ENCODE results near the gene MLLT3.

MLLT3 gene

DNA sequence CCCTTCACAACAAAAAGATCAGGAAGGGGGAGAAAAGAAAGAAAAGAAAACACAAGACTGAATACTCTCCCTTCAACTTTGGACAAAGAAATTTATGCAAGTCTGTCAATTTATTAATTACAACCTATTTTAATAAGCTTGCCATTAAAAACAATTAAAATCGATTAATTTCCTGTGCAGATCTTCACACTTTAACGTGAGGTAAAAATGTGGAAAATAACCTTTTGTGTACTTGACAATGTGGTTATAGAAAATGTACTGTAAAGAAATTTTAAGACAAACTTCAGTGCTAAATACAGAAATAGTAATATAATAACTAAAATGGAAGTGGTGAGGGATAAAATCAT, 2.7 kb upstream of the MLLT3 start:
- DNase-seq (ENCODE audit: low read depth) = no peak

DNA sequence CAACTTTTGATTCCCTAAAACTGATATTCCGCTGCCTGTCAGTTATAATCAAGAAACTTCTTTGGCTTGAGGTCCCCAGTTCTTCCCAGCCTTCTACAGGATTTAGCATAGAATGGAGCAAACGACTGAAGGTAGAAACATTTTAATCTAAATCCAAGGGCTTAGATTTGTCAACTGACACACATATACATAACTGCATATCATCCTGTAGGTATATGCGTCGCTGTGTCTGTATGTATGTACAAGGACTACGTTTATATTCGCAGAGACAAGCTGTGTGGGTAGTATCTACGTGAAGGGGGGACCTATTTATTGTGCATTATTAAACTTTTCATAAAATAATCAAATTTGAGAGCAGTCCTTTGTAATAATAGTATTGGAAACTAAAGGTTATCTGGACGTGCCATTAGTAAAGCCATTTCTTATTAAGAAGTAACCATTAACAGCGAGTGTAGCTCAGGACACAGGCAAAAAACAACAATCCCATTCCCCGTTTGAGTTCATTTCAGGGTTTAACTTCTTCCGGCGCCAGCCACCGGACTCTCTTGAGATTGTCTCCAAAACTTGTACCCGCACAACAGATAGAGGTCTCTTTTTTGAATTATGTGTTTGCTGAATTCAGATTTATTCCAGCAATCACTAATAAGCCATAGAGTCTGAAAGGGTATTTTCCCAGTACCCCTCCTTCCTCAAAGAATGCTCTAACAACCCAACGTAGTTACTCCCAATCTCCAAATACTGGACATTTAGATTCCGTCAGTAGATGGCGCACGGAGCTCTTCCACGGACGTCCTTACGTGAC, 2.1 kb upstream of the MLLT3 start:
- peak; percentile 67 for DNase-seq (ENCODE audit: low read depth)

DNA sequence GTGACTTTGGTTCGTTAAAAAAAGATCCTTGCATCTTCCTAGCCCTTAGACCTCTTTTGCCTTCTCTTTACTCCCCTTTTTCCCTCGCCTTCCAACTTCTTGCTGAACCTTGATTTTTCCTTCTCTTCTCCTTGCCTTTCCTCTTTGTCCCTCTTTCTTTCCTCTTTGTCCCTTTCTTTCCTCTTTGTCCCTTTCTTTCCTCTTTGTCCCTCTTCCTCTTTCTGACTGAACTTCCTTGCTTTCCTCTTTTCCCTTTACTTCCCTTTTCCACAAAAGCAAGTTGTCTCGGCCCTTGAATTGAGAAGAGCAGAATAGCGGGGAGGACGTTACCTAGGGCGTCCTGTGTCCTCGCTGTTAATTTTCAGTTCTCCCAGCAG, 1.4 kb upstream of the MLLT3 start:
- DNase-seq (ENCODE audit: low read depth) = no peak

DNA sequence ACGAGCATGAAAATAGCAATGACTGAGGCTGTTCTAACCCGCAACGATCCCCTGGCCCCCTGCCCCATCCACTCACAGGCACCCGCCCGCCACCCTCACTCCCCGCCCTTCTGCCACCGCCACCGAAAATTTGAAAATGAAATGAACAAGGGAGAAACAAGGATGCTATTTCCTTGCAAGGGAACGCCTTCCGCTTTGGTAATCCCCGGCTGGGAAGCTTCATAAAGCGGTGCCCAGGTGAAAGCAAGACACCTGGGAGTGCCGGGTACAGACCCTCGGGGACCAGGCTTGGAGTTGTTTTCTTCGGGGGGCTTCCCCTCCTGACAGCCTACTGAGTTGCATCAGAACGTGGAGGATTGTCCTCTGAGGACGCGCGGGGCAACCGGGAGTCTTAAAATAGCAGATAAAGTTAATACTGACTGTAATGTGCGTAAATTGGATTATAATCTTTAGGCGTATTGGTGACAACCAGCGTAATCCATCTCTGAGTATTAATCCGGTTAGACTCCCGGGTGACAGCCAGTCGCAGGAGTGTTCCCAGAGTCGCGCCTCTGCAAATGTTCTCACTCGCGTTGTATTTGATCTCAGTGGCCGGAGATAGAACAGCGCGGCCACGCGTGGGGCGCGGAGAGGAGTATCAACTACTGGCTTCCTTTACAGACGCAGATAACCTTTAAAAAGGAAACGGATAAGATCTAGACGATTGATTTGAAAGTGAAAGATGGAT, 885 bp upstream of the MLLT3 start:
- no peak for DNase-seq (ENCODE audit: low read depth)

DNA sequence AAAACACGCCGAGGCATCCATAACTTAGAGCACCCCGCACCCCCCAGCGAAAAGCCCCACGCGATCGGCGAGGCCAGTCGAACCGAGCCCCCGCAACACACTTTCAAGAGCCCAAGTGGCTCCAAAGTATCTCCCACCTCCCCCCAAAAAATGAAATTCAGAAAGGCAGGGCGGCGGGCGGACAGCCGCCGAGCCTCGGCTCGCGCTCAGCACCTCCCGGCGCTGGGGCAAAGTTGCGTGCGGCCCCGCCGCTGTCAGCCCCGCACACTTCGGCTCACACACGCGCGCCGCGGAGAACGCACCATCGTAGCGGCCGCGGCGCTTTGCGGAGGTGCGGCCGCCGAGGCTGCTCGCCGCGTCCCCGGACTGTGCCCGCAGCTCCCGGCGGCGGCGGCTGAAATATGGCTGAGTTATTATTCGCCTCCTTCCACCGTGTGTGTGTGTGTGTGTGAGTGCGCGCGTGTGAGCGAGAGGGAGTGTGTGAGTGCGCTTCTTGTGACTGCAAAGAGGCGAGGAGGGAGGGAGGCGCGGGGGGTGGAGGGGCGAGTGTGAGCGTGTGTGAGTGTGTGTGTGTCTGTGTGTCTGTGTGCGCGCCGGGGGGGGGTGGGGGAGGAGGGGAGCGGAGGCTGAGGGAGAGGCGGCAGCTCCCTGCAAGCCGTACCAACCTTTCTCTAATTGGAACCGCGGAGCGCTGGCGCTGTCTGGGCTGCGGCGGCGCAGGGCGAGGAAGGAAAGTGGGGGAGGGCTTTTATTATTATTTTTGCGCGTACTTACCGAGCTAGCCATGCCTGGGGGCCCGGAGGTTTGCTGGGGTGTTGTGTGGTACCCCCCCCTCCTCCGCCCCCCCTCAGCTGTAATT, 599 bp downstream of the MLLT3 start:
- peak; percentile 54 for DNase-seq (ENCODE audit: low read depth)

DNA sequence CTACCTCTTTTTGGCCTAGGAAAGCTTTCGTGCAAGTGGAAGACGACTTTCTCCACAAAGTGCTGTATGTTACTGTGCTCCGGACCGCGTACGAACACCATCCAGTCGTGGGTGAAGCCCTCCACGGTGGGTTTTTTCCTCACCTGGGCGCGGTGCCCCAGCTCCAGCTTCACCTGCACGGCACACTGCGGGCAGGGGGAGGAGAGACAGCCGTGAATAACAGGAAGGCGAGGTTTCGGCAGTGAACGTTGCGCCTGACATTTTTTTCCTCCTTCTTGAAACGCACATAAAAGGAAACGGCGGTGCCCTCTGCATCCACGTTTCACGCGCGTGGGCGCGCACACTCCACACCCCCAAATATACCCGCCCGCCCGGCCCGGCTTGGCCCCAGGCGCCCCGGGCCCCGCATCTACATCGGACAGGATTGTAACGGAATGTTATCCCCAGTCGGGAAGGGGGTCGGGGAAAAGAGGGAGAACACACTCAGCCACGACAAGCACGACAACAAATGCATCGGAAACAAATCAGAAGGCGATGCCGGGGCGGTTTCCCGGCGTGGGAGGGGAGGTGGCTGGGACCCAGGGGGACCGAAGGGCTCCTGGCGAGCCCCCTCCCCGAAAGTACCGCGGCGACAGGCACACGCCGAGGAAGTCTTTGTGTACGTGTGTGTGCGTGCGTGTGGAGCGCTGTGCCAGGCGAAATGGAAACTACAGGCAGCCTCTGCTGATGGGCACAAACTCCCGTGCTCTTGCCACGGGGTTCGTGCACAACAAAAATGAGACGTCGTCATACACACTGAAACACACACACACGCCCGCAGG, 1.4 kb downstream of the MLLT3 start:
- no peak for DNase-seq (ENCODE audit: low read depth)

DNA sequence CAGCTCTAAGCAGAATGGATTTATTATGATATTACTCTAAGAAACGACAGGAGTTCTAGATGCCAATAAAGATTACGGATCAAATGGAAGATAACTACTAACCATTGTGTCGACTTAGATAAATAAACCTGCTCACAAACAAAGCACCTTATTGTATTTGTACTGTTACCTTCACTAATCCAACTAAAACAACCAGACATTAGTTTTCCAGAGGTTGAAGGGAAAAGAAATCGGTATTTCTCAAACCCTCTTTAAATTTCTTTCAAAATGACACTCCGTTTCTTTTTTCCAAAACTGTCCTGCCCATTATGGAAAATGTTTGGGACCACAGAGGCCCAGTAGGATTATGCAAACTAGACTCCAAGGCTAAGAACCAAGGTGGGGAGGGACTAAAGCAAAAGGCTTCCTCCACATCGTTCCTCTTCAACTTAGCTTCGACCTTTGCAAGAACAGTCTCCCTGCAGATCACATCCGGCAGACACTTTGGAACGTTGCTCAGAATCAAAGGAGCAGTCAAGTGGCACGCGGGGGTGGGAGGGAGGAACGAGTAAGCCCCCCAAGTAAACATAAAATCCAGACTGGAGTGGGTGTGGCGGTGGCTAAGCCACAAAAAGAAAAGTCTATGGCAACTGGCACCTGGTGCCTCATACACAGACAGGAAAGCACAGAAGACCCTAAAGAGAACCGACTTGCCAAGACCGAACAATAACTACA, 2.7 kb downstream of the MLLT3 start:
- no peak for DNase-seq (ENCODE audit: low read depth)

DNA sequence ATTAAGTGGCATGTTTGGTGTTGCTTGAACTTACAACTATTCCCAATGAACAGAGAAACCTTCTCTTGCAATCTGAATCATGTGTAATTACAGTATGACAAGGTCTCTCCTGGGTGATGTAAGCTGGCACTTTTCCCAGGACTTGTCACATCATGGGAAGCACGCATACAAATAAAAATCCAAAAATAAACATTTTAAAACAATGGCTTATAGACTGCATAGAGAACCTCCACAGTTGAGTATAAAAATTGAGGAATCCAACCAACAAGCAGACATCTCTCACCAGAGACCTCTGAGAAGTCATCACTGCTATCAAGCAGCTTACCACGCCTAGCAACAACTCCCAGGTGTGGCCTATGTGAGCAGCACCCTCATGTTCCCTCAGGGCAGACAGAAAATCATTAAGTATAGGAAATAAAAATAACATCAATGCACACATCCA, 3.9 kb downstream of the MLLT3 start:
- peak; percentile 24 for DNase-seq (ENCODE audit: low read depth)

DNA sequence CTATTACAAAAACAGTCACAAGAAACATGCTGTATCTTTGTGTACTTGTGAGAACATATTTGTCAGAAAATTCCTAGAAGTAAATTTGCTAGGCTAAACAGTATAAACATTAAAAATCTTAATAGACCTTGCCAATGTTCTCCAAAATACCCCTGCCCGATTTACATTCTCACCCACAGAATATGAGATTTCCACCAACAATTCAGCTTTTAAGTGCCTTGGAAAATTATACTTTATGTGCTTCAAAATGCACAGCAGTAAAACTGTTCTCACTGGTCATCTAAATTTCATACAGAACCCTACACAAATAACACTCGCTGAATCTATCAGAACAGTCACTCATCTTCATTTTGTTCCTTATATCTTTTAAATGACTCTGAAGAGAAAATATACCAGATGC, 5.5 kb downstream of the MLLT3 start:
- no peak for DNase-seq (ENCODE audit: low read depth)

DNA sequence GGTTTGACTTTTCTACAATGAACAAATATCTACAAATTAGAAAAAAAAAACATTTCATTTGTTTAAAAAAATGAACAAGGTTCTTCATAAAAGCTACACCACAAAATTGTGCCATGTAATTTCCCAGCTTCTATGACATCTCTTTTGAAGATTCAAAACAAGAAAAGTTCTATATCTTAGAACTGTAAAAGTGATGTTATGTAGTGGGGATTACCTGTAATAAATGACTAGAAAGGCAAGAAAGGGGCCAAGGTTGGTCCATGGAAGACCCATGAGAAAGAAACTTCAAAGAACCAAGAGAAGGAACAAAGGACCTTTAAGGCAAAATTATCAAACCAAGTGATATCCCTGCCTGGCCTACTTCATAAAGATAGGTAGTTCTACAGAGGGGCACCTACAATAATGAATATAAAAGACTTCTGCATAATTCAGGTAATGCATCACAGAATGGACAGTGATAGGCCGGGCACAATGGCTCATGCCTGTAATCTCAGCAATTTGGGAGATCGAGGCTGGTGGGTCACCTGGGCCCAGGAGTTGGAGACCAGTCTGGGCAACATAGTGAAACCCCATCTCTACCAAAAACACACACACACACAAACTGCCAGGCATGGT, 7.6 kb downstream of the MLLT3 start:
- DNase-seq (ENCODE audit: low read depth) = no peak

DNA sequence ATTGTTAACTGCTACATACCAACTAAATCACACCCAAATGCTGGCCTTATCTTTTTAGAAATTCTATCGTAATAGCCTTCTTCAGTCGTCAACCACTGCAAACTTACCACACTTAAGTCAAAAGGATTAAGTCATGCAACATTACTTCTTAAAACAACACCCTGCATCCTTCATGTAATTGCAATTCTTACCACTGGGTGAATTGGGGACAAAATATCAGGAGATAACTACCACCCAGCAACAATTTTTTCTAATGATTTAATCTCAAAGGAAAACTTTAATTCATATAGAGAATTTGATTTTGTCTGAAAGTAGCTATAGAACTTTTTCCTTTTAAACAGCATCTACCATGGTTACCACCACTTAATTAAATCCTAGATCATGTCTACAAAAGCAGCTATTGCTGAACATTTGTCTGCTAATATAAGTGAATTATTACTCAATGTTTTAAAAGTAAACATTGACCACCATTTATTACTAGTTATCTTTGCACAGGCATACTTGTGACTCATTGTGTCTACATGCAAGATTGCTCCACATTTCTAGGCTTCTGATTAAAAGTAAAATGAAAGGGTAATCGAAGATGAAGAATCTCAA, 10.5 kb downstream of the MLLT3 start:
- DNase-seq (ENCODE audit: low read depth) = peak; percentile 33

DNA sequence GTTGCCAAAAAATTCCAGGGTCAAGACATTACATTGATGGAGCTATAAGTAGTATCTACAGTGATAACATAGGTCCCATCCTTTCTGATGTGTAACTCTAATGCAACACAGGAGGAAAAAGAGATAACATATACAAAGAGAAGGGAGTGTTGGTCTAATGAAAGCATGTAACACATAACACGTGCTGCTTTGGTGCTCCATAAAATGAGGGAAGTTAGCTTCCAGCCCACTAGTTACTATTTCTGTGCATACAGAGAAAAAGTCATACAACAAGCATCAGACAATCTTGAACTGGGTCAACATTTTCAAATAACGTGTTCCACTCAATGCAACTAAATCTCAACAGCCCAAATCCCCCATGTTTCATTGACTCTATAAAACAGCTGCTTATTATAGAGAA, 11.7 kb downstream of the MLLT3 start:
- DNase-seq (ENCODE audit: low read depth) = no peak

DNA sequence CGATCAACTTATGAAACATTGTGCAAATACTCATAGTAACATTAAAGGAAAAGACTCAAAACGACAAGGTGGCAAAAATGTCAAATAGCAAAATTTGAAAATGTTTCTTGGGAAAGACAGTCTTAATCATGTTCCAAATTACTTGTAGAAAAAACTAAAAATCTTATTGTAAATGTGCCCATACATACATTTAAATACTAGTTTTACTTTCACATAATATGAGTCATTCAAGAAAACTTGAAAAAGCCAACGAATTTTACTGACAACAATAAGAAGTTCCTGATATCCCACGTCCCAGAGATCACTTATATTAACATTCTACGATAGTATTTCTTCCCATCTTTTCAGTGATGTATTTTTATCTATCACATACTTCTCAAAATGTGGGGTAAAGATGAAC, 13.7 kb downstream of the MLLT3 start:
- no peak for DNase-seq (ENCODE audit: low read depth)

DNA sequence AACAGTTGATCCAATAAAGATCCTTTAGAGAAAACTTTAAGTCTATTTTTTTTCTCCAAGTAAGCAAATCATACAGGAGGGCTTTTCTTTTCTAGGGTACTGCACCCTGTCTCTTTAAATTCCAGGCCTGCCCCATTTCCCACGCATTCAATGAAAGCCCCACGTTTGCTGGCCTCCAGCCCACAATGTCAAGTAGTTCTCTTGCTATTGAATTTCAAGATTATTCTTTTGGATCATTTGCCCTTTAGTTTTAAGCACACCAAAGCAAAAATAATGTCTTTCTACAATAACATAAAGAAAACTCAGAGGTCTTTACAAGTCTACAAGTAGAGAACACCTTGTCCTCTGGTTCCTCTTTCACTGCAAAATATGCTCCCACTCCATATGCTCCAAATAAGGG, 15.6 kb downstream of the MLLT3 start:
- no peak for DNase-seq (ENCODE audit: low read depth)

DNA sequence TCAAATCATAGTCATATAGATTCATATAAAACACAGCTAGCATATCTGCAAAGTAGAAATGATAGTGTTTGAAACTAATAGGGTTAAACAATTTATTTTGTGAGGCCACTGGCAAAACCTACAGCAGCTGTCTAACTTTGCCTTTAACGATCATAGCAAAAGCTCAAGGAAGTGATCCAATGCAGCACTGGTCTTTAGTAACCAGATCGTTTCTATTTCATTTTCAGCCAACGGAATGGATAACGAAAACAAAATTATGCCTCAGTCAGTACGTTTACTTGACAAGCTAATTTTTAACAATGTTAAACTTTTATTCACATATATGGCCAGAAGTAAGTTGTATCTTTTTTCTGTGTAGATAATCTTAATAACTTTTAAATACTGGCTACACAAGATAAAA, 17.7 kb downstream of the MLLT3 start:
- DNase-seq (ENCODE audit: low read depth) = no peak

DNA sequence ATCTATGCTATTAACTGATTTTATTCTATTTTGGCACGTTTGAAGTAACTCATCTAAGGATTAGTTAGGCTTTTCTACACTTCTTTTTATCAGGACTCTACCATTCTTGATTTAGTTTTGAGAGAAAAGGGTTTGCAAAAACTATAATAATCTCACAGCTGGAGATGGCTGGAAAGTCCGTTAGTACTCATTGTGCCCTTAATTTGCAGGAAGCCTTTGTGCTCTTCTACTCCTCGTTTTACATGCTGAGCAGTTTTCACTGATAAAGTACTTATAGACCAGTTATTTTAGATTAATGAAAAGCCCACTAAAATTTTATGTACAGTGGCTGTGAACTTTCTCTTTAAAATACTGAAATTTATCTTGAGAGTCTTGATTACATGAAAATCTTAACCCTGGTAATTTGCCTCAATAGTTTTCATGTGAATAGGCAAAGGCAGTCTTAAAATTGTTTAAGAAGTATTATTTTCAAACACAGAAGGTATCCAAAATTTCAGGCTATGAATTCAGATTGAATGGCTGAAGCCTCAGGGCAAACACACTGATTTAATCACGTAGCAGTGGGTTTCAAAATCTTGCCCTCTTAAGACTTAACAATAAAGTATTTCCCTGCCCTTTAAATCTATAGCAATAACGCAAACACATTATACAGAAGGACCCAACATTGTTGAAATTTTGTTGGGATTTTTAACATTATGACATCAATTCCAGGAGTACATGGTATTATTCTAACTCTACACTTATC, 18.6 kb downstream of the MLLT3 start:
- DNase-seq (ENCODE audit: low read depth) = no peak

DNA sequence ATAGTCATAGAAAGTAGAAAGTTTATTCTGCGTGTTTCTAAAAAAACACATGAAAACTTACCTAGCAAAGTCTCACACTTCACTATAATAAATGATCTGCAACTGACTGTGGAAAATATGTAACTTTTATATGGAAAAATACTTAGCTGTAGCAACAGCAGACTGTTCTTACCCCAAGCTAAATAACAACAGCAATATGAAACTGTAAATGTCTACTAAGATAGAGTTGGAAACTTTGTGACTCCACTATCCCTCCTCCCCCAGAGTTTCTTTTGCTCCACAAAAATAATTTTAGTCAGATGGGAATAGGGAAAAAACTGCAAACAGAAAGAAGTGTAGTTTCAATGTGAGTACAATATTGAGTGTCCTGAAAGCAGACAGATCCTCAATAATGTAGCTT, 21.0 kb downstream of the MLLT3 start:
- no peak for DNase-seq (ENCODE audit: low read depth)

DNA sequence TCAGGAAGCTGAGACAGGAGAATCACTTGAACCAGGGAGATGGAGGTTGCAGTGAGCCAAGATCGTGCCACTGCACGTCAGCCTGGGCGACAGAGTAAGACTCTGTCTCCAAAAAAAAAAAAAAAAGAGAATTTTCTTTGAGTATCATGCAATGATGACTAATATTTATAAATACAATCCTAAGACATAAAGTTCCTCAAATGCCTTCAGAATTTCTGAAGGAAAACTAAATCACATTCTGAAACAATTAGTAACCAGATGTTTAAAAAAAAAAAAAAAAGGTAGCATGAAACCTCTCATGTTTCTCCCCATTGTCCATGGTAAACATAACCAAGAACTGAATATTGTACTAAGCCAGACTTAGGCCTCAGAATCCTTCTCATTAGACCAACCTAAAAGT, 23.1 kb downstream of the MLLT3 start:
- DNase-seq (ENCODE audit: low read depth) = peak; percentile 17

DNA sequence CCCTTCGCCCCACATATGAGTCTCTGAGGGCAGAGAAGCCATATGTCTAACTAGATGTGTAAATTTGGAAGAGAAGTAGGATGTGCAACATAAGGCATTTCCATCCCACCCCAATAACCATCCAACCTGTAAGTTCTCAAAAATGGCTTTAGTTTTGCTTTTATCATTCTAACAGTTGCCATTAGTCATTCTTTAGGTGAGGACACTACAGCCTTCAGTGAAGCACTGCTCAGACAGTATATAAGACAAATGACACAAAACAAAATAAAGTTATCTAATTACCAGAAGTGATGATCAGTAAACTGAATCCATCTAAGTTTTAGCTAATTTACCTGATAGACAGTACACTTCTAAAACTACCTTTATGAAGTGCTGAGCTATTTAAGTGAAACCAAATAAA, 23.9 kb downstream of the MLLT3 start:
- no peak for DNase-seq (ENCODE audit: low read depth)

DNA sequence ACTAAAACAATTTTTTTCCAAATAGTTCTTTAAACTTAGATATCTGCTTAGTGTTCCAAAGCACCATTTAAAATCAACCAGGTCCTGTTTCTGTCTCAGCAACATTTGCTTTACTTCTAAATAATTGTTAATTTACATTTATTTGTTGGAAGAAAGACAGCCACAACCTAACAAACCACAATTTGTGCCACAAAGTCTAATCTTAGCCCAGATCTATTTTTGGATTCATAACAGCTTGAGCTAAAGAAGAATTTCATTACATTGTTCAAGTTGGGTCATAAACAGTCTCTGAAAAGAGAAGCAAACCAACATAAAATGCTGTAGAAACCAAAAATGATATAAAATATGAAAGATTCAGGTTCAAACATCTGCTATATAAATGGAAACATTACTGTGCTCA, 24.4 kb downstream of the MLLT3 start:
- DNase-seq (ENCODE audit: low read depth) = no peak

All from fibroblast of the conjunctiva (primary cell).